Activated CD4-positive, alpha-beta T cell treated with anti-CD3 and anti-CD28 coated beads for 1 hour (primary cell): ENCODE measurements around the gene MTERF1.
"Not testable (repeated sequence)": the region's sequence is repeated elsewhere in the genome, so short reads cannot be mapped to it uniquely, and the experiment has no call there.

Source experiments
- DNase-seq: peaks from one replicate; pipeline ENCODE4 v3.0.0-alpha.2; 2020

Gene MTERF1, protein sequence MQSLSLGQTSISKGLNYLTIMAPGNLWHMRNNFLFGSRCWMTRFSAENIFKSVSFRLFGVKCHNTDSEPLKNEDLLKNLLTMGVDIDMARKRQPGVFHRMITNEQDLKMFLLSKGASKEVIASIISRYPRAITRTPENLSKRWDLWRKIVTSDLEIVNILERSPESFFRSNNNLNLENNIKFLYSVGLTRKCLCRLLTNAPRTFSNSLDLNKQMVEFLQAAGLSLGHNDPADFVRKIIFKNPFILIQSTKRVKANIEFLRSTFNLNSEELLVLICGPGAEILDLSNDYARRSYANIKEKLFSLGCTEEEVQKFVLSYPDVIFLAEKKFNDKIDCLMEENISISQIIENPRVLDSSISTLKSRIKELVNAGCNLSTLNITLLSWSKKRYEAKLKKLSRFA

DNA sequence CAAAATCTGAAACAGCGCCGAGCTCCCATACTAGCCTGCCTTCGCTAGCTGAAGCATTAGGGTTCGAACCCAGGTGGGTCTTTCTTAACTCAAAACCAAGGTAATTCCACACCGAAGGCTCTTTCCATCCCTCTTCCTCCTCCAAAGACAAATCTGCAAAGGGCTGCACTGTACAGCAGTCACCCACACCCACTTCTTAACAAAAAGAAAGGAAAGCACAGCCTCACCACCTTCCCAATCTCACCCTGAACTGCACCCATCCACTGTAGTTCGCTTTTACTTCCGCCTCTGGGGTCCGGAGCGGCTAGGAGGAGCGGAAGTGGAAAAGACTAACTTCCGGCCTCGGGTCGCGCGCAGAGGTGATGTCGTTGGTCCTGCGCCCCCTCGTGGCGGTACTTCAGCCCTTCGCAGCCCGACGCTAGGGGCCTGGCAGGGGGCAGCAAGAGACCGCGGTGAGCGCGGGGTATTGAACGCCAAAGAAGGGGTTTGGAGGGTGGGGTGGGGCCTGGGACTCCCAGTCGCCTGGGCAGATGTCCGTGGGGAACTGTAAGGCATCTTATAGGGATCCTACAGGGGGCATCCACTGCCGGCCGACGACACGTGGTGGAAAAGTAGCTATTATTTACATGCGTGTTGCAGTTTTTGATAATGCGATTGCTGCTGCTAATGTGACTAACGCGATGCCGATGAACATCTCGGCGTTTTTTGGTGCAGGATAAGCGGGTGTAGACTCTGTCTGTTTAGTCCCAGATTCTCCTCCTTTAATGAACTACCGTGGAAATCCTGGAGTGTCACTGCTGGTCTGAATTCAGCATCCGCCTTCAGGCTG is at the start of gene MTERF1:
Gene MTERF1, minus strand, starts transcription at position 290 of the 829 bp plus-strand sequence. CDS start 619 bp downstream, outside the sequence.
- DNase-seq: peak; percentile 87

DNA sequence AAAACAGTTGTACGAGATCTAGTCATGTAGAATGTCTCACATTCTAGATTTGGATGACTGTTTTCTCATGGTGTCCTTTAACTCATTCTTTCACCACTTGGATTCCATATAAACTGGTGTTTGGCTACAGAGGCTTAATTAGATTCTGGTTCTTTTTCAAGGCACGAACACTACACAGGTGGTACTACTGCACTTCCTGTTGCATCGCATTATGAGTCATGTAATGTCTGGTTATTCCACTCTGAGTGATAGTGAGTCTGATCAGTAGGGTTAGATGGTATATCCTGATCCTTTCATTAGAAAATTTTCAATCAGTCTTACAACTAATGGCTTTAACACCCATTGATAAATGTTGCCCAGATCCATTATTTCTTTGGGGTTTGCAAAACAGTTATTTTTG is 49.0 kb upstream of the MTERF1 start:
- no peak for DNase-seq

DNA sequence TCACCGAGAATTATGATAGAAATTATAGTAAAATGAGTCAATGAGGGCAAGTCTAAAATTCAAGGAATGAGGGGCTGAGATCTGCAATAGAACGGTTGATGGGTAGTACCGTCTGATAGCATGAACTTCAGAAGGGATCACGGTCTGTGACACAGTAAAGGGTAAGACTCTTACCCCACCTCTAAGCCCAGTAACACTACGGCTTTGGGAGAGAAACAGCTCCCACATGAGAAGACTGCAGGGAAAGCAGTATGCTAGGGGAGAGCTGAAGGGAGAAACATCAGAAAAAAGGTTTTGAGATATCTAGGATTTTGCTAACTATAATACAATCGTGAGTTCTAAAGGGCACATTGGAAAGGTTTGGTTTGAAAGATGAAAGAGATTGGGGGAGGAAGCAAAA is 47.4 kb upstream of the MTERF1 start:
- DNase-seq: no peak

DNA sequence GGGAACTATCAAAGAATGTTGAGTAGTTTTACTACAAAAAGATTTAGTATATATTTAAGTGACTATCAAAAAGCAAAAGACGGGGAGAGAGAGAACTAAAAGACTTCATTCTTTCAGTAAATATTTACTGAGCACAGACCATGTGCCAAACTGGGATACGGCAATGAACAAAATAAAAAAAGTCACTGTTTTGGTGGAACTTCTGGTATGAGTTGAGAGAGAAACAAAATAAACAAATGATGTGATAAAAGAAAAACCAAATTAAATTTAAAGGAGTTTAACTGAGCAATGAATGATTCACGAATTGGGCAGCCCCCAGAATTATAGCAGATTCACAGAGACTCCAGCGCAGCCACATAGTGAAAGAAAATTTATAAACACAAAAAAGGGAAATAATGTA is 42.4 kb upstream of the MTERF1 start:
- DNase-seq: no peak

DNA sequence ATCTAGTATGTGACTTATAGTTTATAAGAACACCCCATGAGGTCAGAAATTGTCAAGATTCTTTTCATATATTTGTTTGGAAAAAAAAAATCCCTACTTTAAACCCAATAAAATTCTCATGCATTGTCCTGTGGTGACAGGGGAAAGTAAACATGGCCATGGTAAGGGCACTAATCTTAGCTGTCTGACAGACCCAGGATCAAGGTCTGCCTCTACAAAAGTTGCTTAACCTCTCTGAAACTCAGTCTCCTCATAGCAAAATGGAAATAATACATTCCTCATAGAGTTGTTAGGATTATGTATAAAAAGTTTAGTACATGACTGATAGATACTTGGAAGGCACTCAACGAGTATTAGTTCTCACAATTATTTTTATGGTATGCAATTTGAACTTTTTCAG is 37.9 kb upstream of the MTERF1 start:
- DNase-seq: no peak

DNA sequence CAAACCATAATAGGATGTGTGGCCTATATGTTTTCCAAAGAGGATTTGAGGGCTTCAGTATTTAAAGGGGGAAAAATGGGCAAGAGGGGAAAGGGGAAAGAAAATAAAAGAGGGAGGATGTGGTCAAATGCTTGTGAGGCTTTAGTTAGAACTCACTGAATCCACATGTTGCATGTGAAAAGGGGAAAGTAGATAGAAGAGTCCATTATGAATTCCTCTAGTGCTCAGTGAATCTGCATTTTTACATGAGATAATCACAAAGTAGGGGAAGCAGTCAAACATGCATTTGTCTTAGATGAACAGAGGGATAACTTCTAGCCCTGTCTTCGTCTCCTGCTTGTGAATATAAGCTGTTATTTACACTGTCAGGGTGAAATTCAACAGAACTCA is 35.5 kb upstream of the MTERF1 start:
- DNase-seq: no peak

DNA sequence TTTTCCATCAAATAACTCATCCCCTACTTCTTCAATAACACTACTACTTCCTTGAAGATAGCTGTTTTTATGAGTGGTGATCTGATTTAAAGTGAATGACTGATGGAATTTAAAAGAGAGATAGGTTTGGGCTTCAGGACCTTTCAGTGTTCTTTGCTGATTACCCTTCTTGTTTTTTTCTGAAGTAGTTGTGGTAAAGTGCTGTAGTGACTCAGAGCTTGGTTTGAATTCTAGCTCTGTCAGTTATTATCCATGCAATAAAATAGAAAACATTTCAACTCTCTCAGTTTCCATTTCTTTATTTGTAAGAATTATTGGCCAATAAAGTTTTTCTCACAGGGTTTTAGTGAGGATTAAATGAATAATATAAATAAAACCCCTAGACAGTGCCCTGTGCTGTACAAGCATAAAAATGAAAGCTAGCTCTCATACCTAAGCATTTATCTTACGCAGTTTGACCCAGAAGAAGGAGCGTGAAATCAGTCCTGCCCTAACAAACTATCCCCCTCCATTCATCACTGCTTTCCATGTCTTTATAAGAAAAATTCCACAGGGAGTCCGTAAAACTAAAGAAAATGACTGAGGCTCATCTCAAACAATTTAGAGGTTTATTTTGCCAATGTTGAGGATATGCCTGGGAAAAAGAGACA is 35.0 kb upstream of the MTERF1 start:
- no peak for DNase-seq

DNA sequence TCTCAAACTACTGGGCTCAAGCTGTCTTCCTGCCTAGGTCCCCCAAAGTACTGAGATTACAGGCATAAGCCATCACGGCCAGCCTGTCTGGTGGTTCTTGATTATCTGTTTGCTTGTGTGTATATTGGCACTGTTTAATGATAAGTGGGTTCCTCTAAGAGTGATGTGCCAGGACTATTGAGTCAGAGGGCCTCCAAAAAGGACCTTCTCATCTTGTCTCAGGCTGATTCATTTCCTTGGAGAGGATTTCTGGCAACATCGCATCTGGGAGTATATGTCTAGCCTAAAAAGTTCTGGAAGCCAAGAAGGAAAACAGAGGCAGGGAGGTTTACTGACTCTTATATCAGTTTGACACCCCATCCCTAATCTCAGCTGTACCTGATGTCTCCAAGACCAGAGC is 33.1 kb upstream of the MTERF1 start:
- DNase-seq: no peak

DNA sequence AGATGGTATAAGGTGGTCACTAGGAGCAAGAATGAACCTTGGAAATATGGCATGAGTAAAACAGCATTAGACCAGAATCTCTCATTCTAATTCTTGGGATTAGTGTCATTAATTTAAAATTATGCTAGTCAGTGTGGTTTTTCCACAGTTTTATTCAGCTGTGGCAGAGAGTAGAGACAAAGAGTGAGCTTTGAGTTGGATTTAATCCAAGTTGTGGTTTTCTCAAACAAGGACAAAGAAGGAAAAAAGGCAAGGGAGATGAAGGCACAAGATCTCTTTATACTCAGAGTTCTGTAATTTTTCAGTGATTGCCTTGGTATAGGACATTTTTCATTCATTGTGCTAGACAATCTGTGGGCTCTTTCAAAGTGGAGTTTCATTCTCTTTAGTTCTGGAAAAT is 32.0 kb upstream of the MTERF1 start:
- DNase-seq: no peak

DNA sequence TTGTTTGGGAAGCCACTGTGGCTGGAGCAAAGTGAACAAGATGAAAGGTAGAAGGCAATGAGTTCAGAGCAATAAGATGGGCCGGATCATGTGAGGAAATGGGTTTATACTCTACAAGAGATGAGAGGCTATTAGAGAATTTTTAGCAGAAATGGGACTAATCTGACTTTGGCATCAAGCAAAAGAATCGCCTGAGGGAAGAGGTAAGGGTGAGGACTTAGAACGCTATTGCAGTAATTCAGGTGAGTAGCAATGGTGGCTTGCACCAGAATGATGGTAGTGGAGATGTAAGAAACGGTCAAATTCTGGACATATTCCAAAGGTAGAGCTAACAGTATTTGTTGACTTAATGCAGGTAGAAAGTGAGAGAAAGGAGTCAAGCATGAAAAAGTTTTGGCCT is 30.6 kb upstream of the MTERF1 start:
- no peak for DNase-seq

DNA sequence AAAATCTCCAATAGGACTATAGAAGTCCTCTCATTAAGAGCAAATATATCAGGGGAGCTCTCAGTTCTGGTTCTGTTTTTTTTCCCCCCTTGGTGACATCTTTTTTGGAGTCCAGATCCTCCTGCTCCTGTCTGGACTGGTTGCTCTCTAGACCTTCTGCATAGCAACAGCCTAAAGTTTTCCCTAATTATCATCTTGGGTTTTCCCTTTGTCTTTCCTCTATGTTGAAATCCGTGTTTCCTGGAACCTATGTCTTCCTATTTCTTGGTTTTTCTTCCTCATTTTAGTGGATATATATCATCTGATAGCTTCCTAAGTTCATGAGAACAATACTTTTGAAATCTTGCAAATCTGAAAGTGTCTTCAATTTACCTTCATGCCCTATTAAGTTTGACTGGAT is 29.7 kb upstream of the MTERF1 start:
- no peak for DNase-seq

DNA sequence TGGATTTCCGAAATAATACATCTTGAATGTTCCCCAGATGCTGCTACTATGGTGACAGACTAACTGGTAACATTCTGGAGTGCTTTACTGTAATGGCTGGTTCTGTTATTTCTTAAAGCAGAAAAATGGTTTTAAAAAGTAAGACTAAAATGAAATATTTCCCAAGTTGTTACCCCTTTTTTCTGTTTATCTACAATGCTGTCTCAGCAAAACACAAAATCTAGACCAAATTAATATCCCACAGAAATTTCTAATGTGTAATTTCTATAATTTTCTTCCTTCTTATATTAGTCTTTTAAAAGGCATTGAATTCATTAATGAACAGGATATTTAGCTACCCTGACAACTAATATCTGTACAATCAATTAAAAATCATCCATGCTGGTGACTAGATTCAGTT is 19.1 kb upstream of the MTERF1 start:
- no peak for DNase-seq

DNA sequence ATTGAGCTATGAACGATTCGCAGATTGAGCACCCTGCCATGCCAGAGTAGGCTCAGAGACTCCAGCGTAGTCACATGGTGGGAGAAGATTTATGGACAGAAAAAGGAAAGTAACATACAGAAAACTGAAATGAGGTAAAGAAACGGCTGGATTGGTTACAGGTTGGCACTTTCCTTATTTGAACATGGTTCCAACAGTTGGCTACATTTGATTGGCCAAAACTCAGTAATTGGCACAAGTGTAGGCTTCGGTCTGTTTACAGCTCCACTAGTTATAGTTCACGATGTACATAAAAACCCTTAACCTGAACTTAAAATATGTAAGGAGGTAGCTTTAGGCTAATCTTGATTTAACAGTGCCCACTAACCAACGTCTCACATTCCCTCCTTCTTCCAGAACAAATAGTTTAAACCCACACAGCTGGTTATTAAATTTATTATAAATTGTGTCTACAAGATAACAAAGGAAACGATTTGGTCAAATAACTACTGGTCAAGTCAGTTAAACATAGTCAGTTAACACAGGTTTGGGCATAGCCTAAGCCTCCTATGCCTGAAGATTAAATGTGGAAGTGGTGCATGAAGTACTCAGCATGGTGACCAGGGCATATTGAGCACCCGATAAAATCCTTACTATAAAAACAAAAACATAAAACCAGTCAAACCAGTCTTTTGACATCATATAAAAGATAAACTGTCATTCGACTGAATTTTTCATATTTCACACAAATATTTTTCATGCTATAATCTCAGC is 17.9 kb upstream of the MTERF1 start:
- DNase-seq: no peak

DNA sequence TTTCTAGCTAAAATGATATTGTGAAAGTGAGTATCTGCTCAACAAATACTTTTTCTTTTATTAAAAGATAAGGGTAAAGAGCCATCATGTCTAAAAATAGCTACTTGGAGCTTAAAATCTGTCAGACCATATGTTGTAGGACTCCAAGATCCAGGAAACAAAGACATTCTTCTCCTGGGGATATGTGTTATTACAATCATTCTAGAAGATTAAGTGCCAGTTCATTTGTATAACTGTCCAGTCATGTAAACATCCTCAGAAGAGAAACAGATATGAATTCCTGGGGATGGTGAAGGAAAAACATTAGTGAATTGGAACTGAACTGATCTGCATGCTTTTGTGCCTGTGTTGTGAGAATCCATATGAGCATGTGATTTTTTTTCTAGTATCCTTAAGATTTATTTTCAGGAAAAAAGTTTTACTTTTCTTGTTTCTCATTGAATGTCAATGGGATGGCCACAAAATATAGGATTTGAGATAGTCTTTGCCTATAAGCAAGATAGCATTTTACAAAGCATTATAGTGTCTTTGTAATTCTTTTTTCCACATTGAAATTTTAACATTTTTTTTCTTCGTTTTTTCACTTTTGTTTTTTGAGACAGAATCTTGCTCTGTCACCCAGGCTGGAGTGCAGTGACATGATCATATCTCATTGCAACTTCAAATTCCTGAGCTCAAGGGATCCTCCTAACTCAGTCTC is 14.4 kb upstream of the MTERF1 start:
- DNase-seq: no peak

DNA sequence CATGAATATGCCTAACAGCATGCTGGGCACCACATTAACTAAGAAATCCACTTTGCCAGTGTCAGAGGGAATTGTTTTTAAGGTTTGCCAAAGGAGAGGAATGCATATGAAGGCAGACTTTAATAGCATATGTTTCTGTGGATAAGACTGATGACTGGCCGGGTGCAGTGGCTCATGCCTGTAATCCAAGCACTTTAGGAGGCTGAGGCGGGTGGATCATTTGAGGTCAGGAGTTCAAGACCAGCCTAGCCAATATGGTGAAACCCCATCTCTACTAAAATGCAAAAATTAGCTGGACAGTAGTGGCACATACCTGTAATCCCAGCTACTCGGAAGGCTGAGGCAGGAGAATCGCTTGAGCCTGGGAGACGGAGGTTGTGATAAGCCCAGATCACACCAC is 13.2 kb upstream of the MTERF1 start:
- DNase-seq: not testable (repeated sequence)

DNA sequence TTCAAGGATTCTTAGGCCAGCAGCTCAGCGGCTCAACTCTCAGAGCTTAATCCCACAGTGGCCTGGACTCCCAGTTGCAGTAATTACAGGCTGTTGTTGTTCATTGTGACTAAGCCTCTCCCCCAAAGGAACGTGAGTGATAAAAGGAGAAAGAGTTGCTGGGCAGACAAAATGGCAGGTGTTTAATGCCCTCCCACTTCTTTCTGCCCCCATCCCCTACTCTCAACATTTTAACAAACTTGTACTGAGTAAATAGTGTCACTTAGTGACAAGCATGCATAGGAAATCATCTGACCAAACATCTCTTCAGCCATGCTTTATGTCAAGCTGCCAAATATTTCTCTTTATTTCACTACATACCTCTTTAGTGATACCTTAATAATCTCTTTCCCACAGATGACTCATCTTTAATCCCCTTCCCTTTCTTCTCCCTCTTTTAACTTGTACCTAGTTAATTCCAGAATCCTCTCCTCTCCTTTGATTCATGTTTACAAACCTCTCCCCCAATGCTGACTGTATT is 12.4 kb upstream of the MTERF1 start:
- no peak for DNase-seq

DNA sequence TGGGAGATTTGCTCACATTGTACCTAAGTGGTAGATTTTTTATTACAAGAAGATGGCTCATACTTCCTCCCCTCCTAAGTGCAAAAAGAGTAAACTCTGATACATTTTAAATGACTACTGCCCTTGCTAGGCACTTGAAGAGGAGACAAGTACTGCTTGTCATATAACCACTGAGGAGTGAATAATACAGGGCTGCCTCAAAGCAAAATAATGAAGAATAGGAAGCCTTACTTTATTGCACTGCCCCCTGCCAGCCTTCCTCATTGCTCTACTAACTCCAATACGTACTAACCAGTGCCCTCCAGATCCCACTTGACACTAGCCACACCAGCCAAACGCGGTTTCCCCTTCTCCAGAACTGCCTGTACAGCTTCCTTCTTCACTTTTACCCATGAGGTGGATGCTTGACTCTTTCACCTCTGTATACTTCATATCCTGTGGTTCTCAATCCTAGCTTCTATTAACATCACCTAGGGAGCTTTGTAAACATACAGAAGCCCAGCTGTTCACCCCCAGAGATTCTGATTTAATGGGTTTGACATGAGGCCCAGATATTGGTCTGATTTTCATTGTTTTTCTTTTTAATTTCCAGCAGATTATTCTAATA is 11.7 kb upstream of the MTERF1 start:
- no peak for DNase-seq

DNA sequence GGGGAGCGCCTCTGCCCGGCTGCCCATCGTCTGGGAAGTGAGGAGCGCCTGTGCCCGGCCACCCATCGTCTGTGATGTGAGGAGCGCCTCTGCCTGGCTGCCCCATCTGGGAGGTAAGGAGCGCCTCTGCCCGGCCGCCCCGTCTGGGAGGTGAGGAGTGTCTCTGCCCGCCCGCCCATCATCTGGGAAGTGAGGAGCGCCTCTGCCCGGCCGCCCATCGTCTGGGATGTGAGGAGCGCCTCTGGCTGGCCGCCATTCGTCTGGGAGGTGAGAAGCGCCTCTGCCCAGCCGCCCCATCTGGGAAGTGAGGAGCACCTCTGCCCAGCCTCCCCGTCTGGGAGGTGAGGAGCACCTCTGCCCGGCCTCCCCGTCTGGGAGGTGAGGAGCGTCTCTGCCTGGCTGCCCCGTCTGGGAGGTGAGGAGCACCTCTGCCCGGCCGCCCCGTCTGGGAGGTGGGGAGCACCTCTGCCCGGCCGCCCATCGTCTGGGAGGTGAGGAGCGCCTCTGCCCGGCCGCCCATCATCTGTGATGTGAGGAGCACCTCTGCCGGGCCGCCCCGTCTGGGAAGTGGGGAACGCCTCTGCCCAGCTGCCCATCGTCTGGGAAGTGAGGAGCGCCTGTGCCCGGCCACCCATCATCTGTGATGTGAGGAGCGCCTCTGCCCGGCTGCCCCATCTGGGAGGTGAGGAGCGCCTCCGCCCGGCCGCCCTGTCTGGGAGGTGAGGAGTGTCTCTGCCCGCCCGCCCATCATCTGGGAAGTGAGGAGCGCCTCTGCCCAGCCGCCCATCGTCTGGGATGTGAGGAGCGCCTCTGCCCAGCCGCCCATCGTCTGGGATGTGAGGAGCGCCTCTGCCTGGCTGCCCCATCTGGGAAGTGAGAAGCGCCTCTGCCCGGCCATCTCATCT is 8.0 kb upstream of the MTERF1 start:
- not testable (repeated sequence) for DNase-seq

DNA sequence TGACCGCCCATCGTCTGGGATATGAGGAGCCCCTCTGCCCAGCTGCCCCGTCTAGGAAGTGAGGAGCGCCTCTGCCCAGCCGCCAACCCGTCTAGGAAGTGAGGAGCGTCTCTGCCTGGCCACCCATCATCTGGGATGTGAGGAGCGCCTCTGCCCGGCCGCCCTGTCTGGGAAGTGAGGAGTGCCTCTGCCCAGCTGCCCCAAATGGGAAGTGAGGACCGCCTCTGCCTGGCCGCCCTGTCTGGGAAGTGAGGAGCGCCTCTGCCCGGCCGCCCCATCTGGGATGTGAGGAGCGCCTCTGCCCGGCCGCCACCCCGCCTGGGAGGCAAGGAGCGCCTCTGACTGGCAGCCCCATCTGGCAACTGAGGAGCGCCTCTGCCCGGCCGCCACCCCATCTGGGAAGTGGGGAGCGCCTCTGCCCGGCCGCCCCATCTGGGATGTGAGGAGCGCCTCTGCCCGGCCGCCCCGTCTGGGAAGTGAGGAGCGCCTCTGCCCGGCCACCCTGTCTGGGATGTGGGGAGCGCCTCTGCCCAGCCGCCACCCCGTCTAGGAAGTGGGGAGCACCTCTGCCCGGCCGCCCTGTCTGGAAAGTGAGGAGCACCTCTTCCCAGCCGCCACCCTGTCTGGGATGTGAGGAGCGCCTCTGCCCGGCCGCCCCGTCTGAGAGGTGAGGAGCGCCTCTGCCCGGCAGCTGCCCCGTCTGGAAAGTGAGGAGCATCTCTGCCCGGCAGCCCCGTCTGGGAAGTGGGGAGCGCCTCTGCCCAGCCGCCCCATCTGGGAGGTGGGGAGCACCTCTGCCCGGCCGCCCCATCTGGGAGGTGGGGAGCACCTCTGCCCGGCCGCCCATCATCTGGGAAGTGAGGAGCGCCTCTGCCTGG is 7.1 kb upstream of the MTERF1 start:
- not testable (repeated sequence) for DNase-seq
